MCF 10A (cell line): ENCODE results near the gene CGNL1. TPM values are rescaled to one million over a fixed set of nuclear protein-coding genes. Genes with fewer than 3 reads are reported as not detected.

Experiments
- BruUV-seq: library from RNA; stranded (reverse); fragments of 400-500 nt; replicated peaks from 2 replicates; lab custom pipeline; 2021; lab: Mats Ljungman, UMichigan
- CTCF ChIA-PET: fragments of 300-600 bp; sonication (Branson Sonifier 250); formaldehyde crosslinking; extraction: SDS; loops from one replicate; lab custom pipeline; 2021; ENCODE audit warnings: antibody characterized with exemption, inconsistent platforms; lab: Yijun Ruan, JAX
- POLR2A ChIA-PET: fragments of 300-600, 350-650 bp; sonication (Branson Sonifier 250); formaldehyde crosslinking; extraction: SDS; loops from one replicate; lab custom pipeline; 2020; ENCODE audit warnings: antibody characterized with exemption, inconsistent platforms; lab: Yijun Ruan, JAX
- DNase-seq: peaks from one replicate; pipeline ENCODE4 v3.0.0-alpha.2; 2018; ENCODE audit not compliant: unreplicated experiment
- H3K27ac Mint-ChIP-seq: one replicate; pipeline ENCODE4 v1.8.0; 2022; ENCODE audit warnings: mild to moderate bottlenecking, low read depth, mixed read lengths; ENCODE audit not compliant: unreplicated experiment
- H3K27me3 Mint-ChIP-seq: one replicate; pipeline ENCODE4 v1.8.0; 2022; ENCODE audit warnings: mixed read lengths; ENCODE audit not compliant: insufficient read depth, unreplicated experiment
- H3K36me3 Mint-ChIP-seq: one replicate; pipeline ENCODE4 v1.8.0; 2022; ENCODE audit warnings: mild to moderate bottlenecking, moderate library complexity, mixed read lengths; ENCODE audit not compliant: insufficient read depth, unreplicated experiment
- H3K4me1 Mint-ChIP-seq: one replicate; pipeline ENCODE4 v1.8.0; 2022; ENCODE audit warnings: mixed read lengths; ENCODE audit not compliant: insufficient read depth, unreplicated experiment
- H3K4me3 Mint-ChIP-seq: one replicate; pipeline ENCODE4 v1.8.0; 2022; ENCODE audit warnings: mild to moderate bottlenecking, moderate library complexity, mixed read lengths; ENCODE audit not compliant: unreplicated experiment
- H3K9me3 Mint-ChIP-seq: one replicate; pipeline ENCODE4 v1.8.0; 2022; ENCODE audit warnings: mixed read lengths; ENCODE audit not compliant: unreplicated experiment
- CTCF ChIP-seq: fragments of 200-600 bp; IDR thresholded peaks from one replicate; pipeline ENCODE4 v1.8.0; 2022; ENCODE audit warnings: antibody characterized with exemption, mild to moderate bottlenecking; ENCODE audit not compliant: unreplicated experiment
- intact Hi-C: fragments of 100-400 bp; cut with micrococcal nuclease; formaldehyde crosslinking; loops from 2 replicates; pipeline ENCODE4 v1.14.1; 2022
- total RNA-seq: library from RNA; stranded (reverse); gene quantifications from 2 replicates; pipeline ENCODE4 v1.2.3, GENCODE V29; 2022

Gene CGNL1
- total RNA-seq, 1 experiment from 2014 or later = 0.05 TPM

- intact Hi-C loops = no loop called here
- Mint-ChIP-seq H3K27ac (no peak overlapping the region), H3K4me1 (no peaks in the 10 kb centered on the region), H3K27me3 (peaks cover 18% of the 10 kb centered on the region), H3K9me3 (no peaks in the 10 kb centered on the region), H3K4me3 (no peak overlapping the region), H3K36me3 (no peaks in the 10 kb centered on the region)
- BruUV-seq = no TSS peak
- no peak for TF ChIP-seq CTCF
- CTCF ChIA-PET = no interaction called here
- POLR2A ChIA-PET = no interaction called here
- no peak for DNase-seq
Measured at GRCh38 chr15:57418635-57419034, 42.3 kb downstream of the CGNL1 start.

- no TSS peak for BruUV-seq
- peaks cover 23% of the 10 kb centered on the region for H3K27me3 Mint-ChIP-seq
- no peak for TF ChIP-seq CTCF
Measured at GRCh38 chr15:57419335-57419734, 43.0 kb downstream of the CGNL1 start.

GRCh38 chr15:57421110-57421509 lies 44.8 kb downstream of the CGNL1 start:
- Mint-ChIP-seq H3K27me3 (peaks cover 12% of the 10 kb centered on the region), H3K9me3 (no peaks in the 10 kb centered on the region), H3K36me3 (no peaks in the 10 kb centered on the region), H3K4me3 (no peak overlapping the region), H3K27ac (no peak overlapping the region), H3K4me1 (no peaks in the 10 kb centered on the region)
- no peak for TF ChIP-seq CTCF
- intact Hi-C loops = no loop called here
- ChIA-PET CTCF (interaction anchor here (0.6 kb wide), 1 partner anchor 29 kb away, joined by 5 read pairs; no protein-coding TSS in a partner anchor), POLR2A (no interaction called here)
- no TSS peak for BruUV-seq
- DNase-seq = no peak

More at GRCh38 chr15:57419335-57419734, 43.0 kb downstream of the CGNL1 start:
- no peak overlapping the region for H3K27ac Mint-ChIP-seq
- DNase-seq = no peak
- intact Hi-C loops = no loop called here
- no peaks in the 10 kb centered on the region for H3K36me3 Mint-ChIP-seq
- POLR2A ChIA-PET = no interaction called here
- no peaks in the 10 kb centered on the region for H3K4me1 Mint-ChIP-seq
- CTCF ChIA-PET = no interaction called here
- no peak overlapping the region for H3K4me3 Mint-ChIP-seq
- H3K9me3 Mint-ChIP-seq = no peaks in the 10 kb centered on the region

GRCh38 chr15:57421551-57421950 lies 45.2 kb downstream of the CGNL1 start:
- Mint-ChIP-seq H3K9me3 (no peaks in the 10 kb centered on the region), H3K27ac (no peak overlapping the region), H3K36me3 (no peaks in the 10 kb centered on the region), H3K4me1 (no peaks in the 10 kb centered on the region), H3K27me3 (peaks cover 12% of the 10 kb centered on the region), H3K4me3 (no peak overlapping the region)
- intact Hi-C loops = no loop called here
- BruUV-seq = no TSS peak
- no peak for TF ChIP-seq CTCF
- CTCF ChIA-PET = interaction anchor here (0.6 kb wide), 2 partner anchors 12 to 29 kb away, joined by 3 to 5 read pairs; no protein-coding TSS in a partner anchor
- POLR2A ChIA-PET = no interaction called here
- no peak for DNase-seq
